Measurements from ENCODE around the gene ENTPD6.

The ENTPD6 gene

DNA sequence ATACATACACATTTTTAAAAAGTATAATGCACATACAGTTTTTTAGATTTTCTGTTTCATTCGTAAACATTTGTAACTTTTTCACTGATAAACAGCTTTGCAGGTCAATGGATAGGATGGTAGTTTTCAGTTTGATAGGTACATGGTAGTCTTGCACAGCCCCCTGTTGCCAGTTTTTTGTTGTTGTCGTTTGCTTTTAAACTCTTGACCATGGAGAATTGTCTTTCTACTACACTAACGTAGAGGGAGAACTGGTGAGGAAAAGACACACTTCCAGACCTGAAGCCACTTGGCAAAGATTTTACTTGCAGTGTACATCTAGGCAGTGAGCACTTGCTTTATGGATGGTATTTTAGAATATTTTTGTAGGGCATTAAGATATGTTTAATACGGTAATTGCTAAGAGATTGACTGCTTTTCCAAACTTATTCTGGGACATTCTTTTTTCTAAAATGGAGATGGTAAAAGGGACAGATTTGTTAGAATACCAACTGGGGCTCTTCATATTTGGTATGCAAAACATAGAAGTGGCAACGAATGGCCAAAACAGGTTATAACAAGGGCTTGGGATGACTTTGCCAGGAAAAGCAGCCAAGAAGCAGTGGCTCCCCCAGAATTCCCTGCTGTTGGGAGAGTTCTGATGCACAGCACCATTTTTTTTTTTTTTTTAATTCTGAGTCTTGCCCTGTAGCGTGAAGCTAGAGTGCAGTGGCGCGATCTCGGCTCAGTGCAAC, 53.9 kb downstream of the ENTPD6 start:
- DNase-seq (ENCODE audit: low read depth) = peak; percentile 36
- TF ChIP-seq, protein P1, sequence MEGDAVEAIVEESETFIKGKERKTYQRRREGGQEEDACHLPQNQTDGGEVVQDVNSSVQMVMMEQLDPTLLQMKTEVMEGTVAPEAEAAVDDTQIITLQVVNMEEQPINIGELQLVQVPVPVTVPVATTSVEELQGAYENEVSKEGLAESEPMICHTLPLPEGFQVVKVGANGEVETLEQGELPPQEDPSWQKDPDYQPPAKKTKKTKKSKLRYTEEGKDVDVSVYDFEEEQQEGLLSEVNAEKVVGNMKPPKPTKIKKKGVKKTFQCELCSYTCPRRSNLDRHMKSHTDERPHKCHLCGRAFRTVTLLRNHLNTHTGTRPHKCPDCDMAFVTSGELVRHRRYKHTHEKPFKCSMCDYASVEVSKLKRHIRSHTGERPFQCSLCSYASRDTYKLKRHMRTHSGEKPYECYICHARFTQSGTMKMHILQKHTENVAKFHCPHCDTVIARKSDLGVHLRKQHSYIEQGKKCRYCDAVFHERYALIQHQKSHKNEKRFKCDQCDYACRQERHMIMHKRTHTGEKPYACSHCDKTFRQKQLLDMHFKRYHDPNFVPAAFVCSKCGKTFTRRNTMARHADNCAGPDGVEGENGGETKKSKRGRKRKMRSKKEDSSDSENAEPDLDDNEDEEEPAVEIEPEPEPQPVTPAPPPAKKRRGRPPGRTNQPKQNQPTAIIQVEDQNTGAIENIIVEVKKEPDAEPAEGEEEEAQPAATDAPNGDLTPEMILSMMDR (conservative IDR thresholded peaks at IDR 0.05; ENCODE audit: low read depth, low read length) = no peak
- peak overlapping the region; percentile 91 for H3K4me3 ChIP-seq (ENCODE audit: low read depth, low read length)

DNA sequence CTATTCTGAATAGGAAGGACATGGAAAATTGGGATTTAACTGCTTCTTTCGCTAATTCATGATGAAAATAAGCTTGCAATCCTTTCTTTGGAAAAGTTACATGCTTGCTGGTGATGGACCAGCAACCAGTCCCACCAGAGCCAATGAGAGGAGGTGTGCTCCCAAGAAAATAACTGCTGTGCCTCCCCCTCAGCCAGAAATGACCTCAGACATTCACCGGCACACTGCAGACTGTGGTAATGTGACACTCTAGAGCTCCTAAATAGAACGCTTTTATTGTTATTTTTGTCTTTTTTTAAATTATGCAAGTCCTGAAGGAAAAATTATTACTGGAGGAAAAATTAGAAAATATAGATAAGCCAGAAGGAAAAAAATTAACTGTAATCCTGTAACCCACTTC, 55.0 kb downstream of the ENTPD6 start:
- TF ChIP-seq, protein P1 (conservative IDR thresholded peaks at IDR 0.05; ENCODE audit: low read depth, low read length) = no peak
- peak; percentile 58 for DNase-seq (ENCODE audit: low read depth)
- peak overlapping the region; percentile 51 for H3K4me3 ChIP-seq (ENCODE audit: low read depth, low read length)

DNA sequence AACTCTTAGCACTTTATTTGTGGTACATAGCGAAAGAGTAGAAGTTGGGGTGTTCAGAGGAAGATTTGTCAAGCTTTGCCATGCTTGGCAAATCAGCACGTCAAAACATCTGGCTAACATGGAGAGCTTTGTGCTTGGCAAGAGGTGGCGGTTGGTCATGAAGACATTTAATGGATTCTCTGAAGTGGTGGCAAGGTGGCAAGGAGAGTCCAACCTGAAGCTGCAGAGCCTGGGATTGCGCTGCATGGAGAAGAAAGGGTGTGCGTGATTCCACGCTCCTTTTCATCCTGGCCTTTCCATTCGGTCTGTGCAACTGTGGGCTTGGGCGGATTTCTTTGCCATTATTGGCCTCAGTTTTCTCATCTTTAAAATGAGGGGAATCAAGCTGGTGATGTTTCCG, 55.5 kb downstream of the ENTPD6 start:
- TF ChIP-seq, protein P1 (conservative IDR thresholded peaks at IDR 0.05; ENCODE audit: low read depth, low read length) = no peak
- peak overlapping the region; percentile 51 for H3K4me3 ChIP-seq (ENCODE audit: low read depth, low read length)
- DNase-seq (ENCODE audit: low read depth) = no peak

DNA sequence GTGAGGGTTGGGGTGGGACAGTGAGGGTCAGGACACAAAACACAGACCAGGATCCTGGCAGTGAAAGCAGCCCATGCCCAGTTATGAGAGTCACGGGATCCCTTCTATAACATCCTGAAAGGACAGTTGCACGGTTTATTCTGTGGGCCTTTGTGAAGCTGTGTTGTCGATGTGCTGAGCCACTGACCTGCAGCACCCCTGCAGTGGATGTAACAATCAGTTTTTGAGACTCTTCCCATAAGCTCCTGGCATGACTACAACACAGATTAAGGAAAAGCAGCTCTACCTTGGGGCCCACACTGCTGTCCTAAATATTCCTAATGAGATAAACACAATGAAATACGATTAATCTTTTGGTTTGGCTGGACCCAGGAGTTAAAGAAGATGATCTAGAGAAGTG, 56.0 kb downstream of the ENTPD6 start:
- H3K4me3 ChIP-seq (ENCODE audit: low read depth, low read length) = peak overlapping the region; percentile 15
- peak; percentile 54 for DNase-seq (ENCODE audit: low read depth)

DNA sequence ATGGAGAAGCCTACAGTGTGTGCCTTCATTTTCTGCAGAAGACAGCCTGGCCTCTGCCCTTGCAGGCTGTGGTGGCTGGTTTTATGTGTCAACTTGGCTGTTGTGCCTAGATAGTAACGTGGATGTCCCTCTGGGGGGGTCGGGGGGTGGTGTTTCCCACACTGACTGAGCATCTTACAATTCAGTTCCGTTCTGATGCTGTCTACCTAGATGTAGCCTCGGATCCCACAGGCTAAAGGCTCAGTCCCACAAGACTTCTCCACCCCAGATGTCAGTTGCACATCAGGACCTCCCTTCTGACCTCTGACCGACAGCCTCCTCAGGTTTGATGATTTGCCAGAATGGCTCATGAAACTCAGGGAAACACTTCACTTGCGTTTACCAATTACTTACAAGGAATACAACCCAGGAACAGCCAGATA, 56.7 kb downstream of the ENTPD6 start:
- DNase-seq (ENCODE audit: low read depth) = no peak
- TF ChIP-seq, protein P1 (conservative IDR thresholded peaks at IDR 0.05; ENCODE audit: low read depth, low read length) = no peak
- H3K4me3 ChIP-seq (ENCODE audit: low read depth, low read length) = no peak overlapping the region

More for the DNA sequence above, 56.0 kb downstream of the ENTPD6 start:
- TF ChIP-seq, protein P1 (conservative IDR thresholded peaks at IDR 0.05; ENCODE audit: low read depth, low read length) = no peak

DNA sequence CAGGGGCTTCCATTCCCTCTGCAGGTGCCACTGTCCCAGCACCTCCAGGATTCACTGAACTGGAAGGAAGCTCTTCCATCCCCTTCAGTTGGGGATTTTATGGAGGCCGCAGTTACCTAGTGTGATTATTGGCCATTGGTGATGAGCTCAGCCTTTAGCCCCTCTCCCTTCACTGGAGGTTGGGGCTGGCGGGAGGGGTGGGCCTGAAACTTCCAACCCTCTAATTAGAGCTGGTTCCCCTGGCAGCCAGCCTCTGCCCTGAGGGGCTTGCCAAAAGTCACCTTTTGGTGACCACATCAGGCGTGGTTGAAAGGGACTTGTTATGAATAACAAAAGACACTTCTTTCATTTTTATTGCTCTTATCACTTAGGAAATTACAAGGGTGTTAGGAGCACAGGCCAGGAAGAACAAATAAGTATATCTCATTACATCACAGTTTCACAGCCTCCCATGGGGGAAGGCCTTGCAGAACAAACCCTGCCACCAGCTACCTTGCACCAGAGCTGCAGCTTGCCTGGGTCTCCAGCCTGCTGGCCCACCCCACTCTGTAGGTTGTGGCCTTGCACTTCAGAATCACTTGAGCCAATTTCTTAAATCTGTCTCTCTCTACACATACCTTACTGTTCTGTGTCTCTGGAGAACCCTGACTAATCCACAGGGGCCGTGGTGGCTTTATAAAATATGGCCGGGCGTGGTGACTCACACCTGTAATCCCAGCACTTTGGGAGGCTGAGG, 57.3 kb downstream of the ENTPD6 start:
- no peak overlapping the region for H3K4me3 ChIP-seq (ENCODE audit: low read depth, low read length)
- TF ChIP-seq, protein P1 (conservative IDR thresholded peaks at IDR 0.05; ENCODE audit: low read depth, low read length) = no peak
- DNase-seq (ENCODE audit: low read depth) = no peak
